ENCODE measurements around the gene TMEM141.

DNA sequence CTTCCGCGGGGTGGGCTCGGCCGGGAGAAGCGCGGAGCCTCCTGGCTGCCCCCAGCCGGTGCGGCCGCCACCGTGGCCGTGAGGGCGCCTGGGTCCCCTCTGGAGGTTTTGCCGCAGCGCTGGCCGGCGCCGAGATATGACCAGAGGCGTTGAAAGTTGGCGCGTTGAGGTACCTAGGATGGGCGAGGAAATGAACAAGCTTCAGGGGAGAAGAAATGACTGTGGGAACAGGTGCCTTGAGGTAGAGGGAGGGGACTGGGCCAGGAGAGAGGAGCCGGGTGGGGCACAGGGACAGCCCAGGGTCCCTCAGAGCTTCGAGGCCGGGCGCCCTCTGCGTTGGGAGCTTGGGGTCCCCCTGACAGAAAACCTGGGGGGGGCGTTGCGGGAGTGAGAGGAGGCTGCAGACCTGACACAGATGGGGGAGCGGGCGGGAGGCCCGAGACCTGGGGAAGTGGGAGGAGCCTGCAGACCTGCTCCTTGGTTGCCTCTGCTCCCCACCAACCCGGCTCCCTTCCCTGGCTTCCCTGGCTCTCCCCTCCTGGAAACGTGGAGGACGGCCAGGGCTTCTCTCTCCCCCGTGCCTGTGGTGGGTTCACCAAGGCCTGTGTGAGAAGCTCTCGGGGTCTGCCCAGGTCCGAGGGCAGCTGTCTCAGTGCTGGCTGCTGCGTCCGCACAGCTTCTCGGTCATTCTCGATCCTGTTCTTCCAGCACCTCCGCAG, 30.8 kb downstream of the TMEM141 start:
- TF ChIP-seq, protein P1, sequence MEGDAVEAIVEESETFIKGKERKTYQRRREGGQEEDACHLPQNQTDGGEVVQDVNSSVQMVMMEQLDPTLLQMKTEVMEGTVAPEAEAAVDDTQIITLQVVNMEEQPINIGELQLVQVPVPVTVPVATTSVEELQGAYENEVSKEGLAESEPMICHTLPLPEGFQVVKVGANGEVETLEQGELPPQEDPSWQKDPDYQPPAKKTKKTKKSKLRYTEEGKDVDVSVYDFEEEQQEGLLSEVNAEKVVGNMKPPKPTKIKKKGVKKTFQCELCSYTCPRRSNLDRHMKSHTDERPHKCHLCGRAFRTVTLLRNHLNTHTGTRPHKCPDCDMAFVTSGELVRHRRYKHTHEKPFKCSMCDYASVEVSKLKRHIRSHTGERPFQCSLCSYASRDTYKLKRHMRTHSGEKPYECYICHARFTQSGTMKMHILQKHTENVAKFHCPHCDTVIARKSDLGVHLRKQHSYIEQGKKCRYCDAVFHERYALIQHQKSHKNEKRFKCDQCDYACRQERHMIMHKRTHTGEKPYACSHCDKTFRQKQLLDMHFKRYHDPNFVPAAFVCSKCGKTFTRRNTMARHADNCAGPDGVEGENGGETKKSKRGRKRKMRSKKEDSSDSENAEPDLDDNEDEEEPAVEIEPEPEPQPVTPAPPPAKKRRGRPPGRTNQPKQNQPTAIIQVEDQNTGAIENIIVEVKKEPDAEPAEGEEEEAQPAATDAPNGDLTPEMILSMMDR (IDR thresholded peaks at IDR 0.05; ENCODE audit: poor library complexity, severe bottlenecking), result no peak
- TF ChIP-seq EZH2 (IDR thresholded peaks at IDR 0.05; ENCODE audit: borderline replicate concordance, insufficient read depth, low read length, poor library complexity, severe bottlenecking), result no peak
